ENCODE results near the gene ZBTB7C.
A peak's percentile ranks its signal among the peaks of the same experiment; 100 is the strongest.

ZBTB7C gene

DNA sequence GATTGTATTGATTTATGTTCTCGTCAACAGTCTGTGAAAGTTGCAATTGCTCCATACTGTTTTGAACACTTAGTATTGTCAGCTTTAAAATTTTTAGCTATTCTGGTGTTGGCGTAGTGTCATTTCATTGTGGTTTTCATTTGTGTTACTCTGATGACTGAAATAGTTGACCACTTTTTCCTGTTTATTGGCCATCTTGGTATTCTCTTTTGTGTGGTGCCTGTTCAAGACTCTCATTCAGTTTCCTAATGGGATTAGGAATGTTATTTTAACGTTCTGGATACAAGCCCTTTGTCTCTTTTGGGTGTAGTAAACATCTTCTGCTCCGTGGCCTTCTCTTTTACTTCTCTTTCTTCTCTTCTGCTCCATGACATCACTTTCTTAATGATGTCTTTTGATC lies 396.0 kb downstream of the ZBTB7C start:
- Histone ChIP-seq H3K27ac (no peak overlapping the region), H3K27me3 (peaks cover 28% of the 10 kb centered on the region), H3K9me3 (no peaks in the 10 kb centered on the region), H3K4me1 (ENCODE audit: control insufficient read depth in 1 of 2, insufficient read depth in 1 of 2, low read depth in 1 of 2, low read length in 1 of 2) (peaks cover 0 to 7% of the 10 kb centered on the region in 2 experiments), H3K36me3 (no peaks in the 10 kb centered on the region), H3K4me3 (ENCODE audit: low read depth in 1 of 2, low read length in 1 of 2) (no peak overlapping the region)
- TF ChIP-seq, protein P1, sequence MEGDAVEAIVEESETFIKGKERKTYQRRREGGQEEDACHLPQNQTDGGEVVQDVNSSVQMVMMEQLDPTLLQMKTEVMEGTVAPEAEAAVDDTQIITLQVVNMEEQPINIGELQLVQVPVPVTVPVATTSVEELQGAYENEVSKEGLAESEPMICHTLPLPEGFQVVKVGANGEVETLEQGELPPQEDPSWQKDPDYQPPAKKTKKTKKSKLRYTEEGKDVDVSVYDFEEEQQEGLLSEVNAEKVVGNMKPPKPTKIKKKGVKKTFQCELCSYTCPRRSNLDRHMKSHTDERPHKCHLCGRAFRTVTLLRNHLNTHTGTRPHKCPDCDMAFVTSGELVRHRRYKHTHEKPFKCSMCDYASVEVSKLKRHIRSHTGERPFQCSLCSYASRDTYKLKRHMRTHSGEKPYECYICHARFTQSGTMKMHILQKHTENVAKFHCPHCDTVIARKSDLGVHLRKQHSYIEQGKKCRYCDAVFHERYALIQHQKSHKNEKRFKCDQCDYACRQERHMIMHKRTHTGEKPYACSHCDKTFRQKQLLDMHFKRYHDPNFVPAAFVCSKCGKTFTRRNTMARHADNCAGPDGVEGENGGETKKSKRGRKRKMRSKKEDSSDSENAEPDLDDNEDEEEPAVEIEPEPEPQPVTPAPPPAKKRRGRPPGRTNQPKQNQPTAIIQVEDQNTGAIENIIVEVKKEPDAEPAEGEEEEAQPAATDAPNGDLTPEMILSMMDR (IDR thresholded peaks at IDR 0.05) = no peak

DNA sequence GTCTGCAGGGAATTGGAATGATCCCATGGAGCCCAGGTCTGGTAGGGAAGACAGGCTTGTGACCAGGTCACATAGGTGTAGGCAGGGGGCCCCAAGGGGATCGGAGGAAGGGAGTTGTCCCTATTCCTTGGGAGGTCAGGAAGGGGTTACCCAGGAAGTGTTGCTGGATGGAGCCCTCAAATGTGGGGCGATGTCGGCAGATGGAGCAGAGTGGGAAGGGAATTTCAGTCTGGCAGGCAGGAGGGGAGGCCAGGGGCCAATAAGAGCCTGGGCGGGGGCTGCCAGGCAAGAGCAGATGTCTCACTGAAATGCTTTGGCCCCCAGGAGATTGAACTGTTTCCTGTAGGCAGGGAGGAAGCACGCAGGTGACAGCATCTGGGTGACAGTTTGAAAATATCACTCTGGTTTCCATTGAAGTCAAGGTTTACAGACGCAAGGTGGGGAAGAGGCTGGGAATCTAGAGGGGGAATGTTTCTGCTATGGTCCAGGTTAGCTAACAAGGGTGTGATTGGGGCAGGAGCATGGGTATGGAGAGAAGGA lies 397.2 kb downstream of the ZBTB7C start:
- H3K36me3 ChIP-seq = no peaks in the 10 kb centered on the region
- no peak overlapping the region for H3K27ac ChIP-seq
- H3K27me3 ChIP-seq = peaks cover 40% of the 10 kb centered on the region
- no peak overlapping the region for H3K4me3 ChIP-seq (ENCODE audit: low read depth in 1 of 2, low read length in 1 of 2)
- TF ChIP-seq, protein P1 (IDR thresholded peaks at IDR 0.05) = no peak
- peaks cover 6 to 11% of the 10 kb centered on the region in 2 experiments for H3K4me1 ChIP-seq (ENCODE audit: control insufficient read depth in 1 of 2, insufficient read depth in 1 of 2, low read depth in 1 of 2, low read length in 1 of 2)
- H3K9me3 ChIP-seq = no peaks in the 10 kb centered on the region

DNA sequence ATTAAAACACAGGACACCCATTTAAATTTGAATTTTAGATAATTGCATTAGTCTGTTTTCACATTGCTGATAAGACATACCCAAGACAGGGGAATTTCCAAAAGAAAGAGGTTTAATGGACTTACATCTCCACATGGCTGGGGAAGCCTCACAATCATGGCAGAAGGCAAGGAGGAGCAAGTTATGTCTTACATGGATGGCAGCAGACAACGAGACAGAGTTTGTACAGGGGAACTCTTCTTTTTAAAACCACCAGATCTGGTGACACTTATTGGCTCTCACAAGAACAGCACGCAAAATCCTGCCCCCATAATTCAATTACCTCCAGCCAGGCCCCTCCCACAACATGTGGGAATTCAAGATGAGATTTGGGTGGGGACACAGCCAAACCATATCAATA lies 398.9 kb downstream of the ZBTB7C start:
- no peak overlapping the region for H3K27ac ChIP-seq
- peaks cover 6 to 11% of the 10 kb centered on the region in 2 experiments for H3K4me1 ChIP-seq (ENCODE audit: control insufficient read depth in 1 of 2, insufficient read depth in 1 of 2, low read depth in 1 of 2, low read length in 1 of 2)
- H3K27me3 ChIP-seq = peaks cover 40% of the 10 kb centered on the region
- no peak overlapping the region for H3K4me3 ChIP-seq (ENCODE audit: low read depth in 1 of 2, low read length in 1 of 2)
- H3K36me3 ChIP-seq = no peaks in the 10 kb centered on the region
- TF ChIP-seq, protein P1 (IDR thresholded peaks at IDR 0.05) = no peak
- H3K9me3 ChIP-seq = no peaks in the 10 kb centered on the region

DNA sequence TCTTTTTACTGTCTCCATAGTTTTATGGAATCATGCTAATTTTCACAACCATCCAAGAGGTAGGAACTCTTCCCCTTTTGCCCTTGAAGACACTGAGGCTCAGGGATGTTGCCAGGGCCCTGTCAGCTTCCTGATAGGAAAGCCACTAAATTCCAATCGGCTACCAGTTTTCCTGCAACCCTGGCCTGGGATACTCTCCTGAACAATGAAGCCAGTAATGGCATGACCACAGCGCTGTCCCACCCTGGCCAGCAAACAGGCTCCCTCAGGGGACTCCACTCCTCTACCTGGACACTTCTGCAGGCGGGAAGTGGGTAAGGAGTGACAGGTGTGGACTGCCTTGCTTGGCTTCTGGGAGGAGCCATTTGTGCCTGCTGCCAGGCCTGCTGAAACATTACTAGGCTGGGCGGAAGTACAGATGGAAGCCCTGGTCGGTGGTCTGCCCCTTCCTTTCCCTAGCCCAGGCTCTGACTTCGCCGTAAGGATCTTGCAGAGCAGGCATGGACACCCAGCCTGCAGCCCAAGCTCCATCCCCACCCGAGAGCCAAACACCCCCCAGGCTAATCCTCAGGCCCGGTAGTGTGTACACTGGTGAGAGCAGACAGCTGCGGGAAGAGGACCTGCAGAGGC lies 400.0 kb downstream of the ZBTB7C start:
- TF ChIP-seq, protein P1 (IDR thresholded peaks at IDR 0.05) = no peak
- Histone ChIP-seq H3K4me1 (ENCODE audit: control insufficient read depth in 1 of 2, insufficient read depth in 1 of 2, low read depth in 1 of 2, low read length in 1 of 2) (peaks cover 6 to 11% of the 10 kb centered on the region in 2 experiments), H3K27me3 (peaks cover 34% of the 10 kb centered on the region), H3K9me3 (no peaks in the 10 kb centered on the region), H3K4me3 (ENCODE audit: low read depth in 1 of 2, low read length in 1 of 2) (peak overlapping the region in 1 of 2 experiments; percentile 52), H3K36me3 (no peaks in the 10 kb centered on the region), H3K27ac (no peak overlapping the region)

DNA sequence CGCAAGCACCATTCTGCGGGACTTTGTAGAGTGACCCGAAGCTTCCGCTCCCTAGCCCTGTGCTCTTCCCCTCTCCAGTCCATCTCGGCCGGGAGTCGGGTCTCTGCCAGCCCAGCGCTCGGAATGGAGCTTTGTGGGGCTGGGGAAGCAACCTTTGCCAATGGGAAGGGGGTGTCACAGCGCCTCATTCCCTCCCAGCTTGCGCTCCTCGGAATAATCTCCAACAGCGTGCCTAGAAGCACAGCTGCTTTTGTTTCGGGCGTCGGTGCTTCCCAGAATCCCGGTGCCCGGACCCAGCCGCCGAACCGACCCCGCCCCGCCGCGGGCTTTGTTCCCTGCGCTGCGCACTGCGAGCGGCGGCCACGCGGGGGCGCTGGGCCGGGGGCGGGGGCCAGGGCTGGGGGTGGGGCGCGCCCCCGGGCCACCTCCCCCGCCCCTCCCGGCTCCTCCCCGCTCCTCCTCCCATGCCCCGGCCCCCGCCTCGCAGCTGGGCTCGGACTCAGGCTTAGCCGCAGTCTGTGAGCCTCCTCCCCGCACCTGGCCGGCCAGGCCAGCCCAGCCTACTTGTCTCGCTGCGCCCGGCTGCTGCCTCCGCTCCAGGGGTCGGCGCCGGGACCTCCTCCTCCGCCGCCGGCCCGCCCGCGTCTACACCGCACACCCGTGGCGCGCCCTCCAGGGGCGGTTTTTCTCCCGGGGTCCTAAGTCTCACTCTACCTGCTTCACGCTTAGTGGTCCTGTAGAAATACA lies 401.1 kb downstream of the ZBTB7C start:
- Histone ChIP-seq H3K4me1 (ENCODE audit: control insufficient read depth in 1 of 2, insufficient read depth in 1 of 2, low read depth in 1 of 2, low read length in 1 of 2) (peaks cover 6 to 11% of the 10 kb centered on the region in 2 experiments), H3K4me3 (ENCODE audit: low read depth in 1 of 2, low read length in 1 of 2) (peak overlapping the region; percentile 52 to 56), H3K9me3 (no peaks in the 10 kb centered on the region), H3K27ac (no peak overlapping the region), H3K36me3 (no peaks in the 10 kb centered on the region), H3K27me3 (peaks cover 34% of the 10 kb centered on the region)
- TF ChIP-seq, protein P1 (IDR thresholded peaks at IDR 0.05) = peak; percentile 65

All from neutrophil (primary cell).